K562 (cell line): Measurements from ENCODE around the gene CAPN2. TPM values are rescaled to one million over a fixed set of nuclear protein-coding genes. Genes with fewer than 3 reads are reported as not detected.

Source experiments
- ARID3B ChIP-seq: fragments of 250-450 bp; sonication (Bioruptor Pico); IDR thresholded peaks from 2 replicates; pipeline ENCODE4 v1.4.0; 2020; ENCODE audit warnings: borderline replicate concordance
- FOXK1 ChIP-seq: sonication (generic); formaldehyde crosslinking; IDR thresholded peaks from 2 replicates; pipeline ENCODE4 v1.8.0; 2022; ENCODE audit warnings: missing genetic modification reagents, mild to moderate bottlenecking, borderline replicate concordance
- NCOA4 ChIP-seq: fragments of 450-650 bp; IDR thresholded peaks from 2 replicates; pipeline ENCODE4 v1.6.1; 2018; ENCODE audit warnings: mild to moderate bottlenecking; ENCODE audit not compliant: partially characterized antibody
- NRF1 ChIP-seq, 2 experiments: fragments of 450-650 bp; IDR thresholded peaks in 1 of 2; conservative IDR thresholded peaks in 1 of 2; 2 replicates each; pipeline ENCODE4 v1.6.1; 2014; ENCODE audit warnings: mild to moderate bottlenecking in 2 of 2
- POLR2A ChIP-seq: fragments of 450-650 bp; conservative IDR thresholded peaks from 2 replicates; pipeline ENCODE4 v1.6.1; 2016
- RBM34 ChIP-seq: fragments of 200-400 bp; formaldehyde crosslinking; IDR thresholded peaks from 2 replicates; pipeline ENCODE4 v1.6.1; 2018; ENCODE audit warnings: low read length, borderline replicate concordance; ENCODE audit not compliant: insufficient read depth
- TFE3 ChIP-seq: fragments of 450-650 bp; formaldehyde crosslinking; IDR thresholded peaks from 2 replicates; pipeline ENCODE4 v1.4.0; 2020; ENCODE audit warnings: mild to moderate bottlenecking, mixed read lengths
- ZNF76 ChIP-seq: fragments of 250-450 bp; sonication (Bioruptor Pico); IDR thresholded peaks from 2 replicates; pipeline ENCODE4 v1.4.0; 2020; ENCODE audit warnings: mild to moderate bottlenecking, moderate library complexity, borderline replicate concordance
- polyA plus RNA-seq, 8 experiments: library from polyadenylated mRNA; depleted of rRNA in 4 of 8; stranded (reverse) in 5 of 8; unstranded in 3 of 8; fragments of >200 nt; fragmentation: Nextera tagmentation in 2 of 8; fragmentation: Illumina TruSeq in 1 of 8; extraction: Ambion mirVana in 2 of 8; extraction: Trizol in 1 of 8; gene quantifications; 2 replicates each; pipeline versions ENCODE4 v1.2.1 to v1.2.3, GENCODE V29; 2011 to 2014; ENCODE audit warnings: inconsistent platforms in 1 of 8, missing spikeins in 1 of 8
- total RNA-seq, 7 experiments: library from RNA; depleted of rRNA in 6 of 7; stranded (reverse); fragments of >200 nt in 6 of 7; fragmentation: Illumina TruSeq in 2 of 7; extraction: Trizol in 2 of 7; gene quantifications; 2 replicates each; pipeline versions ENCODE4 v1.2.1 to v1.2.3, GENCODE V29; 2011 to 2021; ENCODE audit warnings: low replicate concordance in 1 of 7
- TF ChIP-seq, protein P1 (sequence below): fragments of 450-650 bp; IDR thresholded peaks from 2 replicates; pipeline ENCODE4 v1.6.1; 2016; ENCODE audit warnings: low read depth
- TF ChIP-seq, protein P2 (sequence below): fragments of 250-450 bp; sonication (Bioruptor Pico); IDR thresholded peaks from 2 replicates; pipeline ENCODE4 v1.5.0; 2021; ENCODE audit warnings: mild to moderate bottlenecking, borderline replicate concordance

Gene CAPN2
- total and polyA plus RNA-seq, 9 of the 15 experiments (the other 6 are each of a cell fraction or from before 2014, with no cell fraction given): 24.6 to 157 (median 101) TPM

- TF ChIP-seq, protein P1, sequence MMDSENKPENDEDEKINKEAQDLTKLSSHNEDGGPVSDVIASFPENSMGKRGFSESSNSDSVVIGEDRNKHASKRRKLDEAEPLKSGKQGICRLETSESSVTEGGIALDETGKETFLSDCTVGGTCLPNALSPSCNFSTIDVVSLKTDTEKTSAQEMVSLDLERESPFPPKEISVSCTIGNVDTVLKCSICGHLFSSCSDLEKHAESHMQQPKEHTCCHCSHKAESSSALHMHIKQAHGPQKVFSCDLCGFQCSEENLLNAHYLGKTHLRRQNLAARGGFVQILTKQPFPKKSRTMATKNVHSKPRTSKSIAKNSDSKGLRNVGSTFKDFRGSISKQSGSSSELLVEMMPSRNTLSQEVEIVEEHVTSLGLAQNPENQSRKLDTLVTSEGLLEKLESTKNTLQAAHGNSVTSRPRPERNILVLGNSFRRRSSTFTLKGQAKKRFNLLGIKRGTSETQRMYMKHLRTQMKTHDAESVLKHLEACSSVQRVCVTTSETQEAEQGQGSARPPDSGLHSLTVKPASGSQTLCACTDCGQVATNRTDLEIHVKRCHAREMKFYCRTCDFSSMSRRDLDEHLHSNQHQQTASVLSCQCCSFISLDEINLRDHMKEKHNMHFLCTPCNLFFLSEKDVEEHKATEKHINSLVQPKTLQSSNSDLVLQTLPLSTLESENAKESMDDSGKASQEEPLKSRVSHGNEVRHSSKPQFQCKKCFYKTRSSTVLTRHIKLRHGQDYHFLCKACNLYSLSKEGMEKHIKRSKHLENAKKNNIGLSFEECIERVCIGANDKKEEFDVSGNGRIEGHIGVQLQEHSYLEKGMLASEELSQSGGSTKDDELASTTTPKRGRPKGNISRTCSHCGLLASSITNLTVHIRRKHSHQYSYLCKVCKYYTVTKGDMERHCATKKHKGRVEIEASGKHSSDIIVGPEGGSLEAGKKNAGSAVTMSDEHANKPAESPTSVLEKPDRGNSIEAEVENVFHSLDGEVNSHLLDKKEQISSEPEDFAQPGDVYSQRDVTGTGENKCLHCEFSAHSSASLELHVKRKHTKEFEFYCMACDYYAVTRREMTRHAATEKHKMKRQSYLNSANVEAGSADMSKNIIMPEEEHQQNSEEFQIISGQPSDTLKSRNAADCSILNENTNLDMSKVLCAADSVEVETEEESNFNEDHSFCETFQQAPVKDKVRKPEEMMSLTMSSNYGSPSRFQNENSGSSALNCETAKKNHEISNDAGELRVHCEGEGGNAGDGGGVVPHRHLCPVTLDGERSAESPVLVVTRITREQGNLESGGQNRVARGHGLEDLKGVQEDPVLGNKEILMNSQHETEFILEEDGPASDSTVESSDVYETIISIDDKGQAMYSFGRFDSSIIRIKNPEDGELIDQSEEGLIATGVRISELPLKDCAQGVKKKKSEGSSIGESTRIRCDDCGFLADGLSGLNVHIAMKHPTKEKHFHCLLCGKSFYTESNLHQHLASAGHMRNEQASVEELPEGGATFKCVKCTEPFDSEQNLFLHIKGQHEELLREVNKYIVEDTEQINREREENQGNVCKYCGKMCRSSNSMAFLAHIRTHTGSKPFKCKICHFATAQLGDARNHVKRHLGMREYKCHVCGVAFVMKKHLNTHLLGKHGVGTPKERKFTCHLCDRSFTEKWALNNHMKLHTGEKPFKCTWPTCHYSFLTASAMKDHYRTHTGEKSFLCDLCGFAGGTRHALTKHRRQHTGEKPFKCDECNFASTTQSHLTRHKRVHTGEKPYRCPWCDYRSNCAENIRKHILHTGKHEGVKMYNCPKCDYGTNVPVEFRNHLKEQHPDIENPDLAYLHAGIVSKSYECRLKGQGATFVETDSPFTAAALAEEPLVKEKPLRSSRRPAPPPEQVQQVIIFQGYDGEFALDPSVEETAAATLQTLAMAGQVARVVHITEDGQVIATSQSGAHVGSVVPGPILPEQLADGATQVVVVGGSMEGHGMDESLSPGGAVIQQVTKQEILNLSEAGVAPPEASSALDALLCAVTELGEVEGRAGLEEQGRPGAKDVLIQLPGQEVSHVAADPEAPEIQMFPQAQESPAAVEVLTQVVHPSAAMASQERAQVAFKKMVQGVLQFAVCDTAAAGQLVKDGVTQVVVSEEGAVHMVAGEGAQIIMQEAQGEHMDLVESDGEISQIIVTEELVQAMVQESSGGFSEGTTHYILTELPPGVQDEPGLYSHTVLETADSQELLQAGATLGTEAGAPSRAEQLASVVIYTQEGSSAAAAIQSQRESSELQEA: no peak
- TF ChIP-seq NCOA4 (no peak), ZNF76 (no peak), TFE3 (CRISPR knock-in tag) (no peak), FOXK1 (CRISPR knock-in tag) (peak; percentile 31; the same call in 1 of the 2 replicates), POLR2A (peak; percentile 61), NRF1 (conservative IDR thresholded peaks at IDR 0.05 in 1 of 2, IDR thresholded peaks at IDR 0.05 in 1 of 2) (no peak), ARID3B (CRISPR knock-in tag) (peak; percentile 36; the same call in 1 of the 2 replicates), RBM34 (no peak)
- TF ChIP-seq, protein P2, sequence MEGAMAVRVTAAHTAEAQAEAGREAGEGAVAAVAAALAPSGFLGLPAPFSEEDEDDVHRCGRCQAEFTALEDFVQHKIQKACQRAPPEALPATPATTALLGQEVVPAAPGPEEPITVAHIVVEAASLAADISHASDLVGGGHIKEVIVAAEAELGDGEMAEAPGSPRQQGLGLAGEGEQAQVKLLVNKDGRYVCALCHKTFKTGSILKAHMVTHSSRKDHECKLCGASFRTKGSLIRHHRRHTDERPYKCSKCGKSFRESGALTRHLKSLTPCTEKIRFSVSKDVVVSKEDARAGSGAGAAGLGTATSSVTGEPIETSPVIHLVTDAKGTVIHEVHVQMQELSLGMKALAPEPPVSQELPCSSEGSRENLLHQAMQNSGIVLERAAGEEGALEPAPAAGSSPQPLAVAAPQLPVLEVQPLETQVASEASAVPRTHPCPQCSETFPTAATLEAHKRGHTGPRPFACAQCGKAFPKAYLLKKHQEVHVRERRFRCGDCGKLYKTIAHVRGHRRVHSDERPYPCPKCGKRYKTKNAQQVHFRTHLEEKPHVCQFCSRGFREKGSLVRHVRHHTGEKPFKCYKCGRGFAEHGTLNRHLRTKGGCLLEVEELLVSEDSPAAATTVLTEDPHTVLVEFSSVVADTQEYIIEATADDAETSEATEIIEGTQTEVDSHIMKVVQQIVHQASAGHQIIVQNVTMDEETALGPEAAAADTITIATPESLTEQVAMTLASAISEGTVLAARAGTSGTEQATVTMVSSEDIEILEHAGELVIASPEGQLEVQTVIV (CRISPR knock-in tag): no peak
These were observed 63.9 kb downstream of the CAPN2 start (continued) for GRCh38 chr1:223776075-223776814.
